ENCODE data around the gene FOXN3. TPM values are rescaled to one million over a fixed set of nuclear protein-coding genes. Genes with fewer than 3 reads are reported as not detected.

Gene FOXN3
- polyA plus RNA-seq, 1 donor from 2014 or later = 10.3 TPM

DNA sequence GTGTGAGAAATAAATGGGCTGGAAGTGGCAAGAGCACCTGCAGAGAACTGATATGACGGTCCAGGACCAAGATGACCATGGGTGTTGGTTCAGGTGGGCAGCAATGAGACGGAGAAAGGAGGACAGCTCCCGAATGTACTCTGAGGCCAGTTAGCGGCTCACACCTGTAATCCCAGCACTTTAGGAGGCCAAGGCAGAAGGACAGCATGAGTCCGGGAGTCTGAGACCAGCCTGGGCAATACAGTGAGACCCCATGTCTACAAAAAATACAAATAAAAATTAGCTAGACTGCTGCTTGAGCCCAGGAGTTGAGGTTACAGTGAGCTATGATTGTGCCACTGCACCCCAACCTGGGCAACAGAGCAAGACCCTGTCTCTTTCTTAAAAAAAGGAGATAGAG, 60.1 kb downstream of the FOXN3 start:
- no peak overlapping the region for H3K9ac ChIP-seq (ENCODE audit: low read length)
- H3K27me3 ChIP-seq (ENCODE audit: insufficient read depth, low read depth, low read length) = no peaks in the 10 kb centered on the region
- TF ChIP-seq, protein P1, sequence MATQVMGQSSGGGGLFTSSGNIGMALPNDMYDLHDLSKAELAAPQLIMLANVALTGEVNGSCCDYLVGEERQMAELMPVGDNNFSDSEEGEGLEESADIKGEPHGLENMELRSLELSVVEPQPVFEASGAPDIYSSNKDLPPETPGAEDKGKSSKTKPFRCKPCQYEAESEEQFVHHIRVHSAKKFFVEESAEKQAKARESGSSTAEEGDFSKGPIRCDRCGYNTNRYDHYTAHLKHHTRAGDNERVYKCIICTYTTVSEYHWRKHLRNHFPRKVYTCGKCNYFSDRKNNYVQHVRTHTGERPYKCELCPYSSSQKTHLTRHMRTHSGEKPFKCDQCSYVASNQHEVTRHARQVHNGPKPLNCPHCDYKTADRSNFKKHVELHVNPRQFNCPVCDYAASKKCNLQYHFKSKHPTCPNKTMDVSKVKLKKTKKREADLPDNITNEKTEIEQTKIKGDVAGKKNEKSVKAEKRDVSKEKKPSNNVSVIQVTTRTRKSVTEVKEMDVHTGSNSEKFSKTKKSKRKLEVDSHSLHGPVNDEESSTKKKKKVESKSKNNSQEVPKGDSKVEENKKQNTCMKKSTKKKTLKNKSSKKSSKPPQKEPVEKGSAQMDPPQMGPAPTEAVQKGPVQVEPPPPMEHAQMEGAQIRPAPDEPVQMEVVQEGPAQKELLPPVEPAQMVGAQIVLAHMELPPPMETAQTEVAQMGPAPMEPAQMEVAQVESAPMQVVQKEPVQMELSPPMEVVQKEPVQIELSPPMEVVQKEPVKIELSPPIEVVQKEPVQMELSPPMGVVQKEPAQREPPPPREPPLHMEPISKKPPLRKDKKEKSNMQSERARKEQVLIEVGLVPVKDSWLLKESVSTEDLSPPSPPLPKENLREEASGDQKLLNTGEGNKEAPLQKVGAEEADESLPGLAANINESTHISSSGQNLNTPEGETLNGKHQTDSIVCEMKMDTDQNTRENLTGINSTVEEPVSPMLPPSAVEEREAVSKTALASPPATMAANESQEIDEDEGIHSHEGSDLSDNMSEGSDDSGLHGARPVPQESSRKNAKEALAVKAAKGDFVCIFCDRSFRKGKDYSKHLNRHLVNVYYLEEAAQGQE (IDR thresholded peaks at IDR 0.05; ENCODE audit: borderline replicate concordance) = no peak
- TF ChIP-seq, protein P2, sequence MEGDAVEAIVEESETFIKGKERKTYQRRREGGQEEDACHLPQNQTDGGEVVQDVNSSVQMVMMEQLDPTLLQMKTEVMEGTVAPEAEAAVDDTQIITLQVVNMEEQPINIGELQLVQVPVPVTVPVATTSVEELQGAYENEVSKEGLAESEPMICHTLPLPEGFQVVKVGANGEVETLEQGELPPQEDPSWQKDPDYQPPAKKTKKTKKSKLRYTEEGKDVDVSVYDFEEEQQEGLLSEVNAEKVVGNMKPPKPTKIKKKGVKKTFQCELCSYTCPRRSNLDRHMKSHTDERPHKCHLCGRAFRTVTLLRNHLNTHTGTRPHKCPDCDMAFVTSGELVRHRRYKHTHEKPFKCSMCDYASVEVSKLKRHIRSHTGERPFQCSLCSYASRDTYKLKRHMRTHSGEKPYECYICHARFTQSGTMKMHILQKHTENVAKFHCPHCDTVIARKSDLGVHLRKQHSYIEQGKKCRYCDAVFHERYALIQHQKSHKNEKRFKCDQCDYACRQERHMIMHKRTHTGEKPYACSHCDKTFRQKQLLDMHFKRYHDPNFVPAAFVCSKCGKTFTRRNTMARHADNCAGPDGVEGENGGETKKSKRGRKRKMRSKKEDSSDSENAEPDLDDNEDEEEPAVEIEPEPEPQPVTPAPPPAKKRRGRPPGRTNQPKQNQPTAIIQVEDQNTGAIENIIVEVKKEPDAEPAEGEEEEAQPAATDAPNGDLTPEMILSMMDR (IDR thresholded peaks at IDR 0.05; ENCODE audit: poor library complexity, severe bottlenecking) = no peak
- TF ChIP-seq MXI1 (conservative IDR thresholded peaks at IDR 0.05; ENCODE audit: poor library complexity, severe bottlenecking) (no peak), POLR2AphosphoS5 (IDR thresholded peaks at IDR 0.05) (no peak), EZH2 (IDR thresholded peaks at IDR 0.05; ENCODE audit: borderline replicate concordance, insufficient read depth, low read length, poor library complexity, severe bottlenecking) (no peak), SMC3 (conservative IDR thresholded peaks at IDR 0.05; ENCODE audit: poor library complexity) (no peak), TAF1 (IDR thresholded peaks at IDR 0.05; ENCODE audit: low read depth) (no peak), EP300 (conservative IDR thresholded peaks at IDR 0.05; ENCODE audit: poor library complexity, severe bottlenecking) (no peak), RAD21 (conservative IDR thresholded peaks at IDR 0.05) (no peak)
- no peaks in the 10 kb centered on the region for H3K9me3 ChIP-seq (ENCODE audit: low read length)
- no peak overlapping the region for H3K4me2 ChIP-seq (ENCODE audit: low read length)
- no peak overlapping the region for H2AFZ ChIP-seq (ENCODE audit: low read depth, low read length)
- no peaks in the 10 kb centered on the region for H3K36me3 ChIP-seq (ENCODE audit: insufficient read depth, low read length)
- H3K79me2 ChIP-seq (replicated peaks; ENCODE audit: insufficient read depth, low read length) = peaks cover 19% of the 10 kb centered on the region
- H3K4me3 ChIP-seq (ENCODE audit: low read length) = no peak overlapping the region
- no peaks in the 10 kb centered on the region for H4K20me1 ChIP-seq (ENCODE audit: insufficient read depth)
- H3F3A ChIP-seq (ENCODE audit: insufficient read depth, low read length, poor library complexity, severe bottlenecking) = no peaks in the 10 kb centered on the region
- no peaks in the 10 kb centered on the region for H3K9me2 ChIP-seq (ENCODE audit: insufficient read depth, low read length)
- no peak overlapping the region for H3K27ac ChIP-seq (ENCODE audit: low read length)

DNA sequence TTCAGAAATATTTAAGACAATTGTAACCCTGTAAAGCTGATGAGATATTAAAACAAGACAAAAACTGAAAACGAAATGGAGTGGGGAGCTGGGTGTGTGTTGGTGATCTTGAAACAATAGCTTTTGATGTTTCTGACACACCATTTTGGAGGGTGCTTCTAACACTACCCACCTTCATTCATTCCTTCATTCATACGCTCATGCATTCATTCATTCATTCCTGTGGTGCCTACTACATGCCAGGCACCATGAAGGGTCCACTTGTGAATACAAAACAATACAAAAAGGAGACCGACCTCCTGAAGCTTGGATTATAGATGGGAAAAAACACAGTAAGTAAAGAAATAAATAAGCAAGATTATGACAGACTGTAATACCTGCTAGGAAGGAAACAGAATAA, 60.5 kb downstream of the FOXN3 start:
- TF ChIP-seq EZH2 (IDR thresholded peaks at IDR 0.05; ENCODE audit: borderline replicate concordance, insufficient read depth, low read length, poor library complexity, severe bottlenecking) (no peak), SMC3 (conservative IDR thresholded peaks at IDR 0.05; ENCODE audit: poor library complexity) (no peak), EP300 (conservative IDR thresholded peaks at IDR 0.05; ENCODE audit: poor library complexity, severe bottlenecking) (no peak), POLR2AphosphoS5 (IDR thresholded peaks at IDR 0.05) (no peak)
- peaks cover 24% of the 10 kb centered on the region for H3K79me2 ChIP-seq (replicated peaks; ENCODE audit: insufficient read depth, low read length)
- no peak overlapping the region for H2AFZ ChIP-seq (ENCODE audit: low read depth, low read length)
- H4K20me1 ChIP-seq (ENCODE audit: insufficient read depth) = no peaks in the 10 kb centered on the region
- no peaks in the 10 kb centered on the region for H3K9me3 ChIP-seq (ENCODE audit: low read length)
- no peaks in the 10 kb centered on the region for H3K36me3 ChIP-seq (ENCODE audit: insufficient read depth, low read length)
- H3K4me2 ChIP-seq (ENCODE audit: low read length) = no peak overlapping the region
- H3K4me3 ChIP-seq (ENCODE audit: low read length) = no peak overlapping the region
- no peaks in the 10 kb centered on the region for H3K9me2 ChIP-seq (ENCODE audit: insufficient read depth, low read length)
- no peak overlapping the region for H3K9ac ChIP-seq (ENCODE audit: low read length)
- H3K27me3 ChIP-seq (ENCODE audit: insufficient read depth, low read depth, low read length) = no peaks in the 10 kb centered on the region
- no peak overlapping the region for H3K27ac ChIP-seq (ENCODE audit: low read length)
- no peaks in the 10 kb centered on the region for H3F3A ChIP-seq (ENCODE audit: insufficient read depth, low read length, poor library complexity, severe bottlenecking)

Data from neural cell (in vitro differentiated cells).